B cell (primary cell): ENCODE results near the gene HOXB3. TPM values are rescaled to one million over a fixed set of nuclear protein-coding genes. Genes with fewer than 3 reads are reported as not detected.

Source experiments
- ATAC-seq: fragments of 200-7000 bp; cut with Tn5 transposase; one replicate; pipeline ENCODE4 v1.10.0; 2021; ENCODE audit warnings: low read depth, mild to moderate bottlenecking, moderate number of reproducible peaks, moderate library complexity
- CTCF ChIA-PET: fragments of 350-600 bp; sonication (Branson Sonifier 250); formaldehyde crosslinking; loops from one replicate; lab custom pipeline; 2021; ENCODE audit warnings: antibody characterized with exemption, inconsistent platforms; lab: Charles Lee
- POLR2A ChIA-PET: fragments of 350-600 bp; sonication (Branson Sonifier 250); formaldehyde crosslinking; loops from one replicate; lab custom pipeline; 2021; ENCODE audit warnings: antibody characterized with exemption; lab: Charles Lee
- DNase-seq: peaks from one replicate; pipeline ENCODE4 v3.0.0; 2013
- H2AFZ ChIP-seq: 2 replicates; pipeline ENCODE4 v1.6.1; 2012; ENCODE audit warnings: mild to moderate bottlenecking, low read depth, low read length; ENCODE audit not compliant: insufficient read depth, poor library complexity, severe bottlenecking
- H3K27ac ChIP-seq, 2 donors: 1 replicate in 1 of 2; 2 replicates in 1 of 2; pipeline ENCODE4 v1.5.1; 2012 to 2013; ENCODE audit warnings: low read length in 2 of 2, mild to moderate bottlenecking in 2 of 2, moderate library complexity in 1 of 2
- H3K27me3 ChIP-seq, 4 experiments: fragments of 200-600 bp in 1 of 4; sonication (generic) in 1 of 4; replicated peaks in 1 of 4; 1 replicate in 2 of 4; 2 replicates in 2 of 4; pipeline versions ENCODE4 v1.6.1 to v1.7.0; 2013 to 2016; ENCODE audit warnings: low read length in 3 of 4, mild to moderate bottlenecking in 2 of 4, mixed read lengths in 1 of 4, moderate library complexity in 1 of 4; ENCODE audit not compliant: insufficient read depth in 4 of 4, control insufficient read depth in 3 of 4; ENCODE audit errors: control extremely low read depth in 1 of 4
- H3K36me3 ChIP-seq, 2 experiments: replicated peaks in 1 of 2; 1 replicate in 1 of 2; 2 replicates in 1 of 2; pipeline versions ENCODE4 v1.6.1 to v1.7.1; 2013; ENCODE audit warnings: low read length in 1 of 2; ENCODE audit not compliant: insufficient read depth in 2 of 2, control insufficient read depth in 1 of 2; ENCODE audit errors: control extremely low read depth in 1 of 2, extremely low read depth in 1 of 2
- H3K4me1 ChIP-seq, 2 donors: fragments of 200-600 bp in 1 of 2; sonication (generic) in 1 of 2; 1 replicate in 1 of 2; 2 replicates in 1 of 2; pipeline versions ENCODE4 v1.5.1 to v1.6.1; 2013 to 2017; ENCODE audit warnings: low read length in 2 of 2; ENCODE audit not compliant: control insufficient read depth in 2 of 2, insufficient read depth in 2 of 2
- H3K4me2 ChIP-seq: replicated peaks from 2 replicates; pipeline ENCODE3; 2012; ENCODE audit warnings: mild to moderate bottlenecking, low read depth, low read length; ENCODE audit not compliant: poor library complexity, severe bottlenecking
- H3K4me3 ChIP-seq, 5 experiments: fragments of 200-600 bp in 1 of 5; sonication (generic) in 1 of 5; 1 replicate in 3 of 5; 2 replicates in 2 of 5; pipeline versions ENCODE4 v1.5.1 to v1.7.0; 2011 to 2016; ENCODE audit warnings: low read length in 4 of 5, mild to moderate bottlenecking in 4 of 5, low read depth in 2 of 5, control low read depth in 1 of 5, moderate library complexity in 1 of 5; ENCODE audit not compliant: insufficient read depth in 1 of 5; ENCODE audit errors: control extremely low read depth in 1 of 5, extremely low read depth in 1 of 5
- H3K79me2 ChIP-seq: fragments of 200-600 bp; sonication (generic); one replicate; pipeline ENCODE4 v1.6.0; 2016; ENCODE audit warnings: low read length; ENCODE audit not compliant: control insufficient read depth, insufficient read depth
- H3K9ac ChIP-seq: fragments of 200-600 bp; sonication (generic); 2 replicates; pipeline ENCODE4 v1.6.1; 2017; ENCODE audit warnings: mild to moderate bottlenecking, low read length, moderate library complexity
- H3K9me3 ChIP-seq, 3 donors: one replicate each; pipeline versions ENCODE4 v1.6.1 to v1.7.1; 2013; ENCODE audit warnings: low read length in 2 of 3; ENCODE audit not compliant: control insufficient read depth in 2 of 3, insufficient read depth in 1 of 3; ENCODE audit errors: control extremely low read depth in 1 of 3
- H4K20me1 ChIP-seq: 2 replicates; pipeline ENCODE4 v1.6.0; 2012; ENCODE audit warnings: mild to moderate bottlenecking, low read length; ENCODE audit not compliant: insufficient read depth, control insufficient read depth, poor library complexity, severe bottlenecking
- H3K27ac Mint-ChIP-seq: one replicate; pipeline ENCODE4 v1.8.0; 2021; ENCODE audit warnings: mixed read lengths
- H3K27me3 Mint-ChIP-seq: one replicate; pipeline ENCODE4 v1.8.0; 2021; ENCODE audit warnings: mixed read lengths
- H3K4me1 Mint-ChIP-seq: one replicate; pipeline ENCODE4 v1.8.0; 2021; ENCODE audit warnings: mixed read lengths
- H3K4me3 Mint-ChIP-seq: one replicate; pipeline ENCODE4 v1.8.0; 2021; ENCODE audit warnings: mixed read lengths
- H3K9me3 Mint-ChIP-seq: one replicate; pipeline ENCODE4 v1.8.0; 2022; ENCODE audit warnings: mixed read lengths; ENCODE audit not compliant: insufficient read depth
- CTCF ChIP-seq: fragments of 200-600 bp; IDR thresholded peaks from one replicate; pipeline ENCODE4 v1.8.0; 2022; ENCODE audit warnings: antibody characterized with exemption, mild to moderate bottlenecking
- EZH2 ChIP-seq: IDR thresholded peaks from 2 replicates; pipeline ENCODE4 v1.6.1; 2012; ENCODE audit warnings: borderline replicate concordance, low read depth, mild to moderate bottlenecking, moderate library complexity, low read length; ENCODE audit not compliant: insufficient read depth, poor library complexity, severe bottlenecking
- WGBS: methylation state at CpG from one replicate; pipeline ENCODE4 v1.1.5; 2013; ENCODE audit warnings: missing lambda C conversion rate; ENCODE audit not compliant: insufficient coverage; 5-methylcytosine and 5-hydroxymethylcytosine counted together
- intact Hi-C: fragments of 100-400 bp; cut with micrococcal nuclease; formaldehyde crosslinking; loops from one replicate; pipeline ENCODE4 v1.10.0; 2022
- polyA plus RNA-seq: library from polyadenylated mRNA; depleted of rRNA; stranded (reverse); fragments of >200 nt; gene quantifications from 2 replicates; pipeline ENCODE4 v1.2.3, GENCODE V29; 2012
- total RNA-seq, 2 donors: library from RNA; stranded (reverse); fragments of 120-200 nt in 1 of 2; gene quantifications; 1 replicate in 1 of 2; 2 replicates in 1 of 2; pipeline versions ENCODE4 v1.2.3 to v1.2.4, GENCODE V29; 2013 to 2022

Gene HOXB3
- total and polyA plus RNA-seq, 2 donors (not counting 1 experiment from before 2014, with no cell fraction given): 3.0 to 4.0 TPM

GRCh38 chr17:48522031-48522653 is 67.9 kb downstream of the HOXB3 start:
- peaks cover 70% of the 10 kb centered on the region for H3K27me3 Mint-ChIP-seq
- peaks cover 5% of the 10 kb centered on the region for H3K4me1 Mint-ChIP-seq
- Histone ChIP-seq H3K4me3 (no peak overlapping the region), H3K4me2 (no peak overlapping the region), H3K36me3 (no peaks in the 10 kb centered on the region), H3K9me3 (no peaks in the 10 kb centered on the region), H3K27ac (no peak overlapping the region), H3K27me3 (peaks cover 0 to 42% (median 23%) of the 10 kb centered on the region in 4 experiments), H4K20me1 (no peaks in the 10 kb centered on the region), H3K9ac (no peak overlapping the region), H2AFZ (no peak overlapping the region), H3K4me1 (peaks cover 11 to 12% of the 10 kb centered on the region in 2 donors), H3K79me2 (no peaks in the 10 kb centered on the region)
- intact Hi-C loops: no loop called here
- H3K4me3 Mint-ChIP-seq: no peak overlapping the region
- ChIA-PET POLR2A (no interaction called here), CTCF (interaction anchor here (0.6 to 1.1 kb wide), 3 partner anchors 32 to 259 kb away, joined by 3 to 4 read pairs (median 3); no protein-coding TSS in a partner anchor)
- no peak for ATAC-seq
- H3K27ac Mint-ChIP-seq: no peak overlapping the region
- no peak for TF ChIP-seq CTCF
- H3K9me3 Mint-ChIP-seq: no peaks in the 10 kb centered on the region
- WGBS: 74% methylated on average over 7 of the region's 8 CpGs
- no peak for DNase-seq

GRCh38 chr17:48520631-48521079 is 69.4 kb downstream of the HOXB3 start:
- TF ChIP-seq EZH2 (no peak), CTCF (no peak)
- ATAC-seq (no peak), DNase-seq (no peak)
- H3K27ac ChIP-seq: no peak overlapping the region
- CTCF ChIA-PET: no interaction called here
- no CpG with 5 or more reads among the region's 1 CpG for WGBS
- H3K4me2 ChIP-seq: no peak overlapping the region
- Mint-ChIP-seq H3K27me3 (peaks cover 64% of the 10 kb centered on the region), H3K4me1 (peaks cover 5% of the 10 kb centered on the region), H3K27ac (no peak overlapping the region), H3K9me3 (no peaks in the 10 kb centered on the region), H3K4me3 (no peak overlapping the region)
- POLR2A ChIA-PET: no interaction called here
- no peaks in the 10 kb centered on the region for H4K20me1 ChIP-seq
- H3K79me2 ChIP-seq: no peaks in the 10 kb centered on the region
- H3K36me3 ChIP-seq: no peaks in the 10 kb centered on the region
- no peak overlapping the region for H3K9ac ChIP-seq
- H3K4me1 ChIP-seq: peaks cover 3 to 6% of the 10 kb centered on the region in 2 donors
- no peak overlapping the region for H2AFZ ChIP-seq
- no peaks in the 10 kb centered on the region for H3K9me3 ChIP-seq
- H3K4me3 ChIP-seq: no peak overlapping the region
- H3K27me3 ChIP-seq: peaks cover 0 to 30% (median 12%) of the 10 kb centered on the region in 4 experiments
- intact Hi-C loops: no loop called here
